ENCODE data around the gene PCIF1. TPM values are rescaled to one million over a fixed set of nuclear protein-coding genes. Genes with fewer than 3 reads are reported as not detected.
"Not testable (repeated sequence)": the region's sequence is repeated elsewhere in the genome, so short reads cannot be mapped to it uniquely, and the experiment has no call there.

Gene PCIF1
- total RNA-seq, 1 donor from 2014 or later, result 43.1 TPM

- Histone ChIP-seq H3K4me3 (no peak overlapping the region), H3K36me3 (no peaks in the 10 kb centered on the region), H3K9me3 (no peaks in the 10 kb centered on the region), H3K4me1 (peaks cover 23% of the 10 kb centered on the region), H3K27ac (peak overlapping the region; percentile 36), H3K27me3 (no peaks in the 10 kb centered on the region)
- no peak for DNase-seq
- intact Hi-C loops (cut with DNase I), result no loop called here
- ATAC-seq, result peak; percentile 59
- no peak for TF ChIP-seq CTCF (IDR thresholded peaks at IDR 0.05)
Measured at GRCh38 chr20:45924391-45925261, 9.9 kb upstream of the PCIF1 start.

GRCh38 chr20:45925821-45926506 is 8.5 kb upstream of the PCIF1 start:
- H3K9me3 ChIP-seq, result no peaks in the 10 kb centered on the region
- no peaks in the 10 kb centered on the region for H3K36me3 ChIP-seq
- DNase-seq, result no peak
- peaks cover 10% of the 10 kb centered on the region for H3K4me1 ChIP-seq
- H3K27ac ChIP-seq, result no peak overlapping the region
- no peak overlapping the region for H3K4me3 ChIP-seq
- no peaks in the 10 kb centered on the region for H3K27me3 ChIP-seq
- intact Hi-C loops (cut with DNase I), result no loop called here
- no peak for TF ChIP-seq CTCF (IDR thresholded peaks at IDR 0.05)
- ATAC-seq, result no peak

GRCh38 chr20:45926731-45927070 is 7.8 kb upstream of the PCIF1 start:
- DNase-seq (no peak), ATAC-seq (no peak)
- Histone ChIP-seq H3K4me1 (peaks cover 9% of the 10 kb centered on the region), H3K27ac (no peak overlapping the region), H3K27me3 (no peaks in the 10 kb centered on the region), H3K4me3 (no peak overlapping the region), H3K36me3 (no peaks in the 10 kb centered on the region), H3K9me3 (no peaks in the 10 kb centered on the region)
- no peak for TF ChIP-seq CTCF (IDR thresholded peaks at IDR 0.05)
- intact Hi-C loops (cut with DNase I), result no loop called here

GRCh38 chr20:45927071-45927878 is 7.2 kb upstream of the PCIF1 start:
- H3K4me3 ChIP-seq, result no peak overlapping the region
- H3K36me3 ChIP-seq, result no peaks in the 10 kb centered on the region
- TF ChIP-seq CTCF (IDR thresholded peaks at IDR 0.05), result no peak
- peak; percentile 29 for ATAC-seq
- intact Hi-C loops (cut with DNase I), result no loop called here
- H3K9me3 ChIP-seq, result no peaks in the 10 kb centered on the region
- no peak for DNase-seq
- no peak overlapping the region for H3K27ac ChIP-seq
- H3K4me1 ChIP-seq, result peaks cover 9% of the 10 kb centered on the region
- no peaks in the 10 kb centered on the region for H3K27me3 ChIP-seq

- intact Hi-C loops (cut with DNase I); H3K36me3 ChIP-seq; H3K9me3 ChIP-seq; H3K27ac ChIP-seq; ATAC-seq; DNase-seq; H3K4me3 ChIP-seq; H3K27me3 ChIP-seq: not testable (repeated sequence)
- peaks cover 13% of the 10 kb centered on the region for H3K4me1 ChIP-seq
Measured at GRCh38 chr20:45931680-45932079, 2.8 kb upstream of the PCIF1 start.
